GM12878 (cell line): Measurements from ENCODE around the gene ZNF160. TPM values are rescaled to one million over a fixed set of nuclear protein-coding genes. Genes with fewer than 3 reads are reported as not detected.

Experiments
- ATAC-seq: fragments of 200-7000 bp; cut with Tn5 transposase; 3 replicates; pipeline ENCODE4 v1.9.1; 2020; ENCODE audit warnings: mild to moderate bottlenecking, moderate library complexity
- BruUV-seq: library from RNA; stranded (reverse); fragments of 400-500 nt; replicated peaks from 2 replicates; lab custom pipeline; 2021; lab: Mats Ljungman, UMichigan
- CTCF ChIA-PET: fragments of 300-600 bp; sonication (Branson Sonifier 250); formaldehyde crosslinking; extraction: SDS; loops from one replicate; lab custom pipeline; 2021; ENCODE audit warnings: inconsistent platforms; lab: Yijun Ruan, JAX
- POLR2A ChIA-PET: fragments of 350-600 bp; formaldehyde crosslinking; extraction: SDS; loops from one replicate; lab custom pipeline; 2021; ENCODE audit warnings: inconsistent platforms; lab: Charles Lee
- RAD21 ChIA-PET: fragments of 300-600 bp; sonication (Branson Sonifier 250); formaldehyde crosslinking; loops from one replicate; lab custom pipeline; 2023; ENCODE audit warnings: antibody characterized with exemption; ENCODE audit not compliant: unreplicated experiment; lab: Charles Lee
- SMC1A ChIA-PET: fragments of 300-600 bp; sonication (Branson Sonifier 250); formaldehyde crosslinking; loops from one replicate; lab custom pipeline; 2023; ENCODE audit not compliant: unreplicated experiment, uncharacterized antibody; lab: Charles Lee
- DNase-seq: peaks from one replicate; pipeline ENCODE4 v3.0.0-alpha.2; 2011; ENCODE audit warnings: low read depth, low spot score
- FAIRE-seq: peaks from 3 replicates; lab custom pipeline; 2011; peaks lifted over from hg19 to GRCh38; lab: Jason Lieb, UNC
- H2AFZ ChIP-seq: 2 replicates; pipeline ENCODE4 v1.6.0; 2011; ENCODE audit warnings: low read depth, low read length, control low read depth; ENCODE audit not compliant: control insufficient read depth
- H3K27ac ChIP-seq: 2 replicates; pipeline ENCODE4 v1.5.1; 2011; ENCODE audit warnings: control low read depth; ENCODE audit not compliant: control insufficient read depth, insufficient read depth
- H3K27me3 ChIP-seq, 2 experiments: replicated peaks in 1 of 2; 2 replicates each; pipeline versions ENCODE4 v1.6.0 to v1.6.1; 2011; ENCODE audit warnings: low read length in 1 of 2; ENCODE audit not compliant: control insufficient read depth in 2 of 2, insufficient read depth in 2 of 2
- H3K36me3 ChIP-seq, 2 experiments: 2 replicates each; pipeline ENCODE4 v1.5.1; 2011; ENCODE audit warnings: low read length in 1 of 2; ENCODE audit not compliant: control insufficient read depth in 2 of 2, insufficient read depth in 2 of 2
- H3K4me1 ChIP-seq: 2 replicates; pipeline ENCODE4 v1.6.1; 2011; ENCODE audit warnings: mild to moderate bottlenecking, low read length, moderate library complexity, mixed read lengths; ENCODE audit not compliant: control insufficient read depth, insufficient read depth
- H3K4me2 ChIP-seq: 2 replicates; pipeline ENCODE4 v1.6.0; 2011; ENCODE audit warnings: control low read depth; ENCODE audit not compliant: control insufficient read depth, insufficient read depth
- H3K4me3 ChIP-seq: fragments of 200-600 bp; sonication (generic); 2 replicates; pipeline ENCODE4 v1.5.1; 2016
- H3K79me2 ChIP-seq: 2 replicates; pipeline ENCODE4 v1.6.0; 2011; ENCODE audit warnings: low read length; ENCODE audit not compliant: control insufficient read depth, insufficient read depth
- H3K9ac ChIP-seq: 2 replicates; pipeline ENCODE4 v1.8.0; 2011; ENCODE audit warnings: low read length, control low read depth, mixed read lengths; ENCODE audit not compliant: control insufficient read depth, insufficient read depth
- H3K9me3 ChIP-seq: replicated peaks from 3 replicates; pipeline ENCODE4 v1.5.1; 2011; ENCODE audit warnings: mild to moderate bottlenecking, low read length; ENCODE audit not compliant: control insufficient read depth, insufficient read depth
- H4K20me1 ChIP-seq: 2 replicates; pipeline ENCODE4 v1.6.0; 2011; ENCODE audit not compliant: control insufficient read depth, insufficient read depth
- ATF7 ChIP-seq: fragments of 450-650 bp; IDR thresholded peaks from 2 replicates; pipeline ENCODE4 v1.6.1; 2016; ENCODE audit warnings: low read depth, mild to moderate bottlenecking
- BRCA1 ChIP-seq: IDR thresholded peaks from 2 replicates; pipeline ENCODE4 v1.6.1; 2011; ENCODE audit warnings: low read depth, low read length, improper control_type of control experiment
- CHD4 ChIP-seq: fragments of 200-600 bp; sonication (generic); IDR thresholded peaks from 2 replicates; pipeline ENCODE4 v1.6.1; 2016; ENCODE audit warnings: mild to moderate bottlenecking
- CREM ChIP-seq: IDR thresholded peaks from 2 replicates; pipeline ENCODE4 v1.6.1; 2014; ENCODE audit warnings: antibody characterized with exemption, low read depth
- ETV6 ChIP-seq, 2 experiments: fragments of 450-650 bp in 1 of 2; IDR thresholded peaks in 1 of 2; conservative IDR thresholded peaks in 1 of 2; 2 replicates each; pipeline ENCODE4 v1.6.1; 2014; ENCODE audit warnings: antibody characterized with exemption in 1 of 2, borderline replicate concordance in 1 of 2, low read depth in 1 of 2, mild to moderate bottlenecking in 1 of 2, moderate library complexity in 1 of 2
- KLF5 ChIP-seq: fragments of 450-650 bp; IDR thresholded peaks from 2 replicates; pipeline ENCODE4 v1.6.1; 2014; ENCODE audit warnings: mild to moderate bottlenecking; ENCODE audit not compliant: partially characterized antibody
- MTA2 ChIP-seq: fragments of 450-650 bp; IDR thresholded peaks from 2 replicates; pipeline ENCODE4 v1.6.1; 2016; ENCODE audit warnings: low read depth, mild to moderate bottlenecking, moderate library complexity
- MYB ChIP-seq: fragments of 150-350 bp; IDR thresholded peaks from 2 replicates; pipeline ENCODE4 v1.6.1; 2014; ENCODE audit warnings: mild to moderate bottlenecking, low read depth, low read length, borderline replicate concordance
- NFYA ChIP-seq: IDR thresholded peaks from 2 replicates; pipeline ENCODE4 v1.6.1; 2011; ENCODE audit warnings: low read depth, mild to moderate bottlenecking, low read length, improper control_type of control experiment, borderline replicate concordance
- PAX8 ChIP-seq: fragments of 450-650 bp; IDR thresholded peaks from 2 replicates; pipeline ENCODE4 v1.6.1; 2017; ENCODE audit warnings: mild to moderate bottlenecking, moderate library complexity
- POU2F2 ChIP-seq: IDR thresholded peaks from 3 replicates; pipeline ENCODE4 v1.6.1; 2011; ENCODE audit warnings: low read depth, mild to moderate bottlenecking, low read length, borderline replicate concordance
- SUZ12 ChIP-seq: fragments of 200-600 bp; sonication (generic); IDR thresholded peaks from one replicate; pipeline ENCODE4 v1.6.1; 2018; ENCODE audit warnings: antibody characterized with exemption, mild to moderate bottlenecking; ENCODE audit not compliant: unreplicated experiment
- TBL1XR1 ChIP-seq: IDR thresholded peaks from 2 replicates; pipeline ENCODE4 v1.6.1; 2012; ENCODE audit warnings: low read depth, low read length, improper control_type of control experiment
- WRNIP1 ChIP-seq: IDR thresholded peaks from 2 replicates; pipeline ENCODE4 v1.6.1; 2011; ENCODE audit warnings: low read depth, low read length, improper control_type of control experiment, borderline replicate concordance
- ZBTB40 ChIP-seq: fragments of 450-650 bp; IDR thresholded peaks from 2 replicates; pipeline ENCODE4 v1.6.1; 2016; ENCODE audit warnings: mild to moderate bottlenecking, moderate library complexity, borderline replicate concordance
- WGBS: methylation state at CpG from one replicate; pipeline ENCODE4 v1.1.6; 2016; ENCODE audit warnings: low lambda C conversion rate; ENCODE audit not compliant: insufficient replicate concordance, insufficient coverage; ENCODE audit errors: missing lambda C conversion rate; 5-methylcytosine and 5-hydroxymethylcytosine counted together
- in situ Hi-C: fragments of 300-500 bp; cut with MboI; formaldehyde crosslinking; loops from 9 replicates; pipeline ENCODE4 v1.14.3; 2018; ENCODE audit warnings: mixed read lengths
- intact Hi-C: fragments of 100-400 bp; cut with micrococcal nuclease; formaldehyde crosslinking; loops from one replicate; pipeline ENCODE4 v1.14.2; 2022; ENCODE audit not compliant: unreplicated experiment
- polyA plus RNA-seq, 11 experiments: library from polyadenylated mRNA; depleted of rRNA in 4 of 11; unstranded in 6 of 11; stranded (reverse) in 5 of 11; fragments of >200 nt; fragmentation: Nextera tagmentation in 4 of 11; fragmentation: Illumina TruSeq in 1 of 11; extraction: Ambion mirVana in 4 of 11; extraction: Trizol in 1 of 11; gene quantifications; 1 replicate in 1 of 11; 2 replicates in 10 of 11; pipeline versions ENCODE4 v1.2.1 to v1.2.3, GENCODE V29; 2011 to 2016; ENCODE audit warnings: inconsistent platforms in 2 of 11, missing spikeins in 2 of 11, low read depth in 1 of 11
- total RNA-seq, 4 experiments: library from RNA; depleted of rRNA in 3 of 4; stranded (reverse); fragments of >200 nt in 3 of 4; fragmentation: Illumina TruSeq in 1 of 4; extraction: Trizol in 1 of 4; gene quantifications; 2 replicates each; pipeline versions ENCODE4 v1.2.1 to v1.2.3, GENCODE V29; 2013 to 2021

ZNF160 gene
- total and polyA plus RNA-seq, 10 of the 15 experiments (the other 5 are each of a cell fraction or from before 2014, with no cell fraction given), result 2.8 to 18.6 (median 12.1) TPM

- POLR2A ChIA-PET, result interaction anchor here (0.6 kb wide), 1 partner anchor 409 kb away, joined by 3 read pairs; no protein-coding TSS in a partner anchor
- Histone ChIP-seq H3K4me2 (no peak overlapping the region), H3K4me1 (no peaks in the 10 kb centered on the region), H3K27me3 (no peaks in the 10 kb centered on the region), H2AFZ (no peak overlapping the region), H3K4me3 (no peak overlapping the region), H4K20me1 (no peaks in the 10 kb centered on the region), H3K9ac (no peak overlapping the region), H3K27ac (no peak overlapping the region), H3K36me3 (no peaks in the 10 kb centered on the region), H3K9me3 (peaks cover 9% of the 10 kb centered on the region; the same call in 2 of the 3 replicates), H3K79me2 (no peaks in the 10 kb centered on the region)
- RAD21 ChIA-PET, result no interaction called here
- ATAC-seq (no peak), FAIRE-seq (no peak), DNase-seq (no peak)
- in situ Hi-C loops (no loop called here), intact Hi-C loops (no loop called here)
- SMC1A ChIA-PET, result no interaction called here
- TF ChIP-seq CHD4 (no peak), SUZ12 (no peak), CREM (no peak), WRNIP1 (no peak), NFYA (no peak), MYB (no peak), ATF7 (no peak), ETV6 (conservative IDR thresholded peaks at IDR 0.05 in 1 of 2, IDR thresholded peaks at IDR 0.05 in 1 of 2; ENCODE audit: borderline replicate concordance in 1 of 2, low read depth in 1 of 2) (no peak), MTA2 (no peak), TBL1XR1 (no peak), ZBTB40 (no peak), PAX8 (no peak), BRCA1 (no peak), KLF5 (no peak), POU2F2 (no peak)
- BruUV-seq, result no TSS peak
- CTCF ChIA-PET, result no interaction called here
- WGBS, result 0% methylated on average over 2 of the region's 2 CpGs
These were observed 48.1 kb downstream of the ZNF160 start for GRCh38 chr19:53055117-53055516.
